ENCODE results near the gene LANCL3. TPM values are rescaled to one million over a fixed set of nuclear protein-coding genes. Genes with fewer than 3 reads are reported as not detected.

Gene LANCL3
- polyA plus RNA-seq, 2 donors = 0.98 to 1.4 TPM

- Histone ChIP-seq H3K4me3 (ENCODE audit: low read depth in 1 of 2, low read length in 2 of 2) (no peak overlapping the region), H3K27me3 (ENCODE audit: control insufficient read depth in 1 of 2, insufficient read depth in 2 of 2, low read length in 2 of 2) (no peaks in the 10 kb centered on the region), H3K27ac (ENCODE audit: low read depth in 2 of 2, low read length in 1 of 2) (no peak overlapping the region), H3K36me3 (ENCODE audit: control insufficient read depth in 2 of 2, insufficient read depth in 2 of 2, low read length in 1 of 2) (no peaks in the 10 kb centered on the region), H3K4me1 (ENCODE audit: control insufficient read depth in 2 of 2, insufficient read depth in 2 of 2, low read length in 1 of 2) (no peaks in the 10 kb centered on the region), H3K9me3 (ENCODE audit: control insufficient read depth in 2 of 2, insufficient read depth in 1 of 2, low read depth in 1 of 2, low read length in 1 of 2) (no peaks in the 10 kb centered on the region)
- 72 to 85% methylated on average over 1 of the region's 1 CpG for WGBS, 2 donors
Observed at GRCh38 chrX:37717708-37718107, 146.2 kb downstream of the LANCL3 start.

GRCh38 chrX:37722595-37722994 is 151.1 kb downstream of the LANCL3 start:
- Histone ChIP-seq H3K27ac (ENCODE audit: low read depth in 2 of 2, low read length in 1 of 2) (no peak overlapping the region), H3K9me3 (ENCODE audit: control insufficient read depth in 2 of 2, insufficient read depth in 1 of 2, low read depth in 1 of 2, low read length in 1 of 2) (no peaks in the 10 kb centered on the region), H3K27me3 (ENCODE audit: control insufficient read depth in 1 of 2, insufficient read depth in 2 of 2, low read length in 2 of 2) (no peaks in the 10 kb centered on the region), H3K4me3 (ENCODE audit: low read depth in 1 of 2, low read length in 2 of 2) (no peak overlapping the region), H3K4me1 (ENCODE audit: control insufficient read depth in 2 of 2, insufficient read depth in 2 of 2, low read length in 1 of 2) (no peaks in the 10 kb centered on the region), H3K36me3 (ENCODE audit: control insufficient read depth in 2 of 2, insufficient read depth in 2 of 2, low read length in 1 of 2) (no peaks in the 10 kb centered on the region)
- 76 to 83% methylated on average over 1 of the region's 1 CpG for WGBS, 2 donors

- WGBS, 2 donors = 82 to 94% methylated on average over 3 of the region's 3 CpGs
- H3K9me3 ChIP-seq (ENCODE audit: control insufficient read depth in 2 of 2, insufficient read depth in 1 of 2, low read depth in 1 of 2, low read length in 1 of 2) = no peaks in the 10 kb centered on the region
Observed at GRCh38 chrX:37726346-37726745, 154.9 kb downstream of the LANCL3 start.

More at GRCh38 chrX:37726346-37726745, 154.9 kb downstream of the LANCL3 start:
- Histone ChIP-seq H3K27me3 (ENCODE audit: control insufficient read depth in 1 of 2, insufficient read depth in 2 of 2, low read length in 2 of 2) (no peaks in the 10 kb centered on the region), H3K36me3 (ENCODE audit: control insufficient read depth in 2 of 2, insufficient read depth in 2 of 2, low read length in 1 of 2) (no peaks in the 10 kb centered on the region), H3K4me1 (ENCODE audit: control insufficient read depth in 2 of 2, insufficient read depth in 2 of 2, low read length in 1 of 2) (no peaks in the 10 kb centered on the region), H3K4me3 (ENCODE audit: low read depth in 1 of 2, low read length in 2 of 2) (no peak overlapping the region), H3K27ac (ENCODE audit: low read depth in 2 of 2, low read length in 1 of 2) (no peak overlapping the region)

Other genes with a start within 250 kb of the LANCL3 start
- gene PRRG1, start 222.3 kb upstream of the LANCL3 start, polyA plus RNA-seq = 1 to 10 TPM; 1.8 to 1.9 TPM
- gene XK, start 114.1 kb downstream of the LANCL3 start, polyA plus RNA-seq = 1 to 10 TPM in 1 of 2 donors, under 1 TPM in 1; 0.61 to 1.5 TPM
- gene CYBB, start 208.4 kb downstream of the LANCL3 start, polyA plus RNA-seq = 1 to 10 TPM in 1 of 2 donors, under 1 TPM in 1; 0.67 to 1.2 TPM

Data from esophagus (tissue), 2 donors.